Endothelial cell (in vitro differentiated cells): ENCODE results near the gene TNFSF12. TPM values are rescaled to one million over a fixed set of nuclear protein-coding genes. Genes with fewer than 3 reads are reported as not detected.

ENCODE experiments used
- DNase-seq: peaks from one replicate; pipeline ENCODE4 v3.0.0; 2021; ENCODE audit warnings: low spot score
- H3K27ac Mint-ChIP-seq: one replicate; pipeline ENCODE4 v1.8.0; 2021; ENCODE audit warnings: mixed read lengths, inconsistent platforms; ENCODE audit not compliant: unreplicated experiment
- H3K27me3 Mint-ChIP-seq: one replicate; pipeline ENCODE4 v1.8.0; 2021; ENCODE audit warnings: mild to moderate bottlenecking, moderate library complexity, mixed read lengths, inconsistent platforms; ENCODE audit not compliant: unreplicated experiment
- H3K36me3 Mint-ChIP-seq: one replicate; pipeline ENCODE4 v1.8.0; 2021; ENCODE audit warnings: mild to moderate bottlenecking, low read depth, mixed read lengths, inconsistent platforms; ENCODE audit not compliant: unreplicated experiment
- H3K4me1 Mint-ChIP-seq: one replicate; pipeline ENCODE4 v1.8.0; 2021; ENCODE audit warnings: mild to moderate bottlenecking, mixed read lengths, inconsistent platforms; ENCODE audit not compliant: unreplicated experiment
- H3K4me3 Mint-ChIP-seq: one replicate; pipeline ENCODE4 v1.8.0; 2021; ENCODE audit warnings: mild to moderate bottlenecking, mixed read lengths, inconsistent platforms; ENCODE audit not compliant: unreplicated experiment
- H3K9me3 Mint-ChIP-seq: one replicate; pipeline ENCODE4 v1.8.0; 2021; ENCODE audit warnings: mixed read lengths, inconsistent platforms; ENCODE audit not compliant: unreplicated experiment
- total RNA-seq: library from RNA; stranded (reverse); fragmentation: NEBNext Ultra II Directional; extraction: Animal tissue kit (Norgen Biotek cat#: 25700); gene quantifications from one replicate; pipeline ENCODE4 v1.2.1, GENCODE V29; 2021; ENCODE audit not compliant: unreplicated experiment
- TF ChIP-seq, protein P1 (sequence below): fragments of 200-600 bp; sonication (generic); IDR thresholded peaks from one replicate; pipeline ENCODE4 v1.5.0; 2021; ENCODE audit warnings: antibody characterized with exemption; ENCODE audit not compliant: unreplicated experiment

TNFSF12 gene
- total RNA-seq, 1 donor from 2014 or later: 16.3 TPM

DNA sequence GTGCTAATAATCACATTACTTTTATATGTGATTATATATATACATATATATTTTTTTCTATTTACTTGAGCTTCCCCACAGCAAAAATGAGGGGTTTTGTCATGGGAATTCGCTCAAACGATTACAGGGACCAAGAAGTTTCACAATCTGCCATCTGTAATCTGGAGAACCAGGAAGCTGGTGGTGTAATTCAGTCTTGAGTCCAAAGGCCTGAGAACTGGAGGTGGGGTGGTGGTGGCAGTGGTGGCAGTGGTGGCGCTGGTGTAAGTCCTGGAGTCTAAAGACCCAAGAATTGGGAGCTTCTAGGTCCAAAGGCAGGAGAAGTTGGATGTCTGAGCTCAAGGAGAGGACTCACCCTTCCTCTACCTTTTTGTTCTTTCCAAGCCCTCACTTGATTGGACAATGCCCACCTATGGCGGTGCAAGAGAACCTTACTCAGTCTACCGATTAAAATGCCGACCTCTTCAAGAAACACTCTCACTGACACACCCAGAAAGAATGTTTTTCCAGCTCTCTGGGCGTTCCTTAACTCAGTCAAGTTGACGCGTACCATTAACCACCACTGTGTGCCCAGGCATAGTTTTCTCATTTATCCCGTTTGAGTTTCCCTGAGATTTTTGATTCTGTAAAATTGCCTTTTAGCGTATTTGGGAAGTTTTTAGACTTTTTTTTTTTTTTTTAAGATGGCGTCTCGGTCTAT, 32.8 kb upstream of the TNFSF12 start:
- TF ChIP-seq, protein P1, sequence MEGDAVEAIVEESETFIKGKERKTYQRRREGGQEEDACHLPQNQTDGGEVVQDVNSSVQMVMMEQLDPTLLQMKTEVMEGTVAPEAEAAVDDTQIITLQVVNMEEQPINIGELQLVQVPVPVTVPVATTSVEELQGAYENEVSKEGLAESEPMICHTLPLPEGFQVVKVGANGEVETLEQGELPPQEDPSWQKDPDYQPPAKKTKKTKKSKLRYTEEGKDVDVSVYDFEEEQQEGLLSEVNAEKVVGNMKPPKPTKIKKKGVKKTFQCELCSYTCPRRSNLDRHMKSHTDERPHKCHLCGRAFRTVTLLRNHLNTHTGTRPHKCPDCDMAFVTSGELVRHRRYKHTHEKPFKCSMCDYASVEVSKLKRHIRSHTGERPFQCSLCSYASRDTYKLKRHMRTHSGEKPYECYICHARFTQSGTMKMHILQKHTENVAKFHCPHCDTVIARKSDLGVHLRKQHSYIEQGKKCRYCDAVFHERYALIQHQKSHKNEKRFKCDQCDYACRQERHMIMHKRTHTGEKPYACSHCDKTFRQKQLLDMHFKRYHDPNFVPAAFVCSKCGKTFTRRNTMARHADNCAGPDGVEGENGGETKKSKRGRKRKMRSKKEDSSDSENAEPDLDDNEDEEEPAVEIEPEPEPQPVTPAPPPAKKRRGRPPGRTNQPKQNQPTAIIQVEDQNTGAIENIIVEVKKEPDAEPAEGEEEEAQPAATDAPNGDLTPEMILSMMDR: no peak
- no peaks in the 10 kb centered on the region for H3K9me3 Mint-ChIP-seq
- no peak overlapping the region for H3K27ac Mint-ChIP-seq
- peaks cover 5% of the 10 kb centered on the region for H3K27me3 Mint-ChIP-seq
- H3K4me3 Mint-ChIP-seq: peak overlapping the region; percentile 47
- peaks cover 20% of the 10 kb centered on the region for H3K36me3 Mint-ChIP-seq
- no peak for DNase-seq
- H3K4me1 Mint-ChIP-seq: no peaks in the 10 kb centered on the region

DNA sequence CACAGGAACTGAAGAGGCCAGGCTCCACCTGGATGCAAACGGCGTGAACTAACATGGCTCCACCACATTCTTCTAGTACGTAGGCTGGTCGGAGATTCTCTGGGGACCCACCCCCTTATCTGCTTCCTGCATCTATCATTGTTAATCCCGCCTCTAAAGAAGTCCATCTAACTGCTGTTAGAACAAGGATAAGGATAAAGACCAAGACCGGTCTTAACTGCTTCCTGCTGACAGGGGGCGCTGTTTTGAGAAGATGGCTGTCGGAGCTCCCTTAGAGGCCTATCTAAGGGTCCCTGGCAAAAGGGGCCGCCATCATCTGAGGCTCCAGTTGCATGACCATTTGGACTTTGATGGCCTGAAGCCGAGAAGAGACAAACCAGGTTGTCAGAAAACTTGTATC, 25.8 kb upstream of the TNFSF12 start:
- Mint-ChIP-seq H3K4me3 (no peak overlapping the region), H3K4me1 (no peaks in the 10 kb centered on the region), H3K27ac (no peak overlapping the region), H3K27me3 (peaks cover 2% of the 10 kb centered on the region), H3K9me3 (peaks cover 3% of the 10 kb centered on the region), H3K36me3 (no peaks in the 10 kb centered on the region)
- no peak for DNase-seq
- TF ChIP-seq, protein P1: peak; percentile 25

DNA sequence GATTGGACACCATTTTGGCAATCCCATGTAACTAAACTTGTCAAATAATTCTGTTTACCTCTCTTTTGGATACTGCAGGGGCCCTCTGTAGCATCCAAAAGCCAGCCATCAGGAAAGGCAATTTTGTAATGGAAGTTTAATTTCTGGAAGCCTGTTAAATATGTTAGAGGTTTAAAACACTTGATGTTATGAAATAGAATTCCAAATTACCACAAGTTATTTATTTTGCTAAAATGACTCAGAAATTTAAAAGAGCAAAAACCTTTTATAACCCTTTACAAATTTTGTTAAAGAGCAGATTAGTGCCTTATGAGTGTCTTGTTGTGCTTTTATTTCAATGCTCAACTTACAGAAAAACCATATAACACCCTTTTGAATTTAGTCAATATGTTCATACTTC, 20.0 kb upstream of the TNFSF12 start:
- DNase-seq: no peak

DNA sequence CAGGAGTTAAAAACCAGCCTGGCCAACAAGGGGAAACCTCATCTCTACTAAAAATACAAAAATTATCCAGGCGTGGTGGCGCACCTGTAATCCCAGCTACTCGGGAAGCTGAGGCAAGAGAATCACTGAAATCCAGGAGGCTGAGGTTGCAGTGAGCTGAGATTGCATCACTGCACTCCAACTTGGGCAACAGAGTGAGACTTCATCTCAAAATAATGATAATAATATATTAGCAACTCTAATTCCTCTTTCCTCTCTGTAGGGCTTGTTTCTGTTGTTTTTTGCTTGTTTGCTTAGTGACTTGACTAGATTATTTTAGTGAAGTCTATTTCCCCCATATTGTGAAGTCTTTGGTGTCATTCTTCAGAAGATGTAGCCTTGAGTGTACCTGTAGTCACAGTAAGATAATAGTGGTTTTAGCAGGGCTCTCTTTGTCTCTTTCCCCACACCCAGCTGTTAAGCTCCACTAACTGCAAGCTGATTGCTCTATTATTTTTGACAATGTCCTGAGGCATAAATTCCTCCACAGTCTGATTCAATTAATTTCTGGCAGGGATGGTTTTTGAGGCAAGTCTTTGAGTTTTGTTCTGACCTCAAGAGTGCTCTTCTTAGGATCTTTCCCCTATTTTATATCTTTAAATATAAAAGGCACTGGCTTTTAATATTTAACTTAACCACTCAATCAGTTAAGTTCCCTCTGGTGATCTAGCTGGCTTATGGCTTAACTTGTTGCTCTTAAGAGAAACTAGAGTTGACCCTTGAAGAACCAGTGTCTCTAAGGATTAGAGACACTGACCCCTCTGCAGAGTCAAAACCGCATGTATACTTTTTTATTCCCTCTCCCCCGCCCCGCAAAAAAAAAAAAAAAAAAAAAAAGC, 18.6 kb upstream of the TNFSF12 start:
- Mint-ChIP-seq H3K27ac (no peak overlapping the region), H3K4me1 (no peaks in the 10 kb centered on the region), H3K9me3 (peaks cover 3% of the 10 kb centered on the region)

More for the DNA sequence above, 20.0 kb upstream of the TNFSF12 start:
- Mint-ChIP-seq H3K27me3 (no peaks in the 10 kb centered on the region), H3K4me1 (no peaks in the 10 kb centered on the region), H3K27ac (no peak overlapping the region), H3K4me3 (no peak overlapping the region), H3K36me3 (peaks cover 4% of the 10 kb centered on the region), H3K9me3 (peaks cover 3% of the 10 kb centered on the region)
- TF ChIP-seq, protein P1: no peak

More for the DNA sequence above, 18.6 kb upstream of the TNFSF12 start:
- Mint-ChIP-seq H3K36me3 (peaks cover 4% of the 10 kb centered on the region), H3K4me3 (no peak overlapping the region), H3K27me3 (no peaks in the 10 kb centered on the region)
- TF ChIP-seq, protein P1: no peak
- DNase-seq: no peak
